Activated CD8-positive, alpha-beta memory T cell treated with anti-CD3 and anti-CD28 coated beads, Interleukin-2, amount 50 U/mL, for 48 hours (primary cell): Measurements from ENCODE around the gene PPM1H.
"Not testable (repeated sequence)": the region's sequence is repeated elsewhere in the genome, so short reads cannot be mapped to it uniquely, and the experiment has no call there.

Source experiments
- DNase-seq: peaks from one replicate; pipeline ENCODE4 v3.0.0-alpha.2; 2020

Gene PPM1H

DNA sequence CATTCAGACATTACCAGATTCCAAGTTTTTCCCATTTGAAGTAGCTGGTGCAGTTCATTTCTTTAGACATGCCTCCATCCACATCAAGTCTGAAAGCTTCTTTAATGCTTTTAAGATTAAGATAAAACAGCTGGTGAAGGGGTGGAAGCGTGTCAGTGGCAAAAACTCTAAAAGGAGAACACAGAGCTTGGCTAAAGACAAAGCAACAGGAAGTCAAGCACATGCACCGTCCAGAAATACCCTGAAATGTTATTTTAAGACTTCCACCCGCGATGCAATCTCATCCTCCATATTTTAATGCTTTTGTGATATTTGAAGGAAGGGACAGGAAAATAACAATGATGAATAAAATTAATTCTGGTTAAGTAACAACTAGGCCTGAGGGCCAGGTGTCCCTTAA is 31.8 kb downstream of the PPM1H start:
- DNase-seq, result no peak

DNA sequence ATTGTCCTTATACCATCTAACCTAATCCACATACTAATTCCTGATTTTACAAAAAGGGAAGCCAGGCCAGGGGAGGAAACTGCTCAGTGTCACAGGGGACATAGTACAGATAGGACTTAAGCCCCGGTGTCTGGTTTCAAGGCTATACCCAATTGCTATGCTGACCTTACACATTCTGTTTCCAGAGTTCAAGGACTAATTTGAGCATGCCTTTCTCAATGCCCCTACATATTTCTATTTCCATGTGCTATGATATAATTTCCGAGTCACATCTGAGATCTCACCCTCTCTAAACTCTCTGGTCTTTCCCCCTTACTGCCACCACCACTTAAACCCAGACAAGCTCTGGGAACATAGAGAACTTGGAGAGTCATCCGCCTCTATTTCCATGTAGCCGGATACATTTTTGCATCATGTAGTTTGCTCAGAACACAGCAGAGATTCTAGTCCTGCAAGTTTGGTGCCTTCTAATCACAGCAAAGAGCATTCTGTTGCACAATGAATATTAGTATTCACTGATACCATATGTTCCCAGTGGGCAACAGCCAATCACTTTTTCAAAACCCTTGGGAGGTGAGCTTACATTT is 34.2 kb downstream of the PPM1H start:
- DNase-seq, result no peak

DNA sequence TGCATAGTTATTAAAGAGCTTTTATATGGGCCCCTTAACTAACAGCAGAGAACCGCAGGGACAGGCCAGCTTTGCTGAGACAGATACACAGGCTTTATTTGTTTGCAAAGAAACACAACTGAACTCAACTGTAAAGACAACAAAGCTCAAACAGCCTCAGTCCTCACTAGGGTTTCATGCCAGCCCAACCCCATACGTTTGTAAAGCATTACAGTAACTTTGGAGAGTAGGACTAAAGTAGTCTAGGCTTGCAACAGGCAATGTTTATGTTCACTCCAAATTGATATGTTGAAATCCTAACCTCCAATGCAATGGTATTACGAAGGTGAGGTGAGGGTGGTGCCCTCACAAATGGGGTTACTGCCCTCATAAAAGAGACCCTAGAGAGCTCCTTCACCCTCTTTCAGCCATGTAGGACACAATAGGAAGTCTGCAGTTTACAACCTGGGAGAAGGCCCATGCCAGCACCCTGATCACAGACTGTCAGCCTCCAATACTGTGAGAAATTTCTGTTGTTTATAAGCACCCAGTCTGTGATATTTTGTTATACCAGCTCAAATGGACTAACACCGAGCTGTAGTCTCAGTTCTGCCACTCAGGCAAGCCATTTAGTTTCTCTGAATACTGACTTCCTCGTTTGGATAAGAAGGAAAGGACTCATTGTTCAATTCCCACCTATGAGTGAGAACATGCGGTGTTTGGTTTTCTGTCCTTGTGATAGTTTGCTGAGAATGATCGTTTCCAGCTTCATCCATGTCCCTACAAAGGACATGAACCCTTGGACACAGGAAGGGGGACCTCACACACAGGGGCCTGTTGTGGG is 35.2 kb downstream of the PPM1H start:
- DNase-seq, result no peak

DNA sequence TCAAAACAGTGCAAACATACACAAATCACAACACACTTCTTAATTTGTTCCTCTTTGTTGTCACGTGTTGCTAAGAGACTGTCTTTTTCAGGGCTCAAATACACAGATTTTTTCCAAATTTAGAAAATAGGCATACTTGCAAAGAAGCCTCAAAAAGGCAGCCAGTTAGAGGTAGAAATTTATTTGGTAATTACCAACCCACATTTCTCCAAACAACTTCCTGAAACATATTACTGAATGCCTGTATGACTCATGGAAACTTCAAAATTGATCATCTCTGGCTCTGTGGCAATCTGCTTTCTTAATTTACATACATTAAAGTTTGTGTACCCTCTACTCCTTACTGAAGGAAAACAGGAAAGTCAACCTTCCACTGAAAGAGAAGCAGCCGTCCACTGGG is 36.4 kb downstream of the PPM1H start:
- no peak for DNase-seq

DNA sequence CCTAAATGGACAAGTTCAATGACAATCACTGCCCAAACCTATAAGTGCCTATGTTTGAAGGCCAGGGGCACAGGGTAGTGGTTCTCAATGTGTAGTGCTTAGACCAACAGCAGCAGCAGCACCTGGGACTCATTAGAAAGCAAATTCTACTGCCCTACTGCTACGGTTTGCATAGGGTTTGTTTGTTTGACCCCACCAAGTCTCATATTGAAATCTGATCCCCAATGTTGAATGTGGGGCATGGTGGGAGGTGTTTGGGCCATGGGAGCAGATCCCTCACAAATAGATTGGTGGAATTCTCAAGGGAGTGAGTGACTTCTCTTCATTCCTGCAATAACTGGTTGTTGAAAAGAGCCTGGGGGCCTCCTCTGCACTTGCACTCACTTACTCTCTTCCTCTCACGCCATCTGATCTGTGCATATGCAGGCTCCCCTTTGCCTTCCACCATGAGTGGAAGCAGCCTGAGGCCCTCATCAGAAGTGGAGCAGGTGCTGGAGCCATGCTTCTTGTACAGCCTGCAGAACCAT is 39.5 kb downstream of the PPM1H start:
- no peak for DNase-seq

DNA sequence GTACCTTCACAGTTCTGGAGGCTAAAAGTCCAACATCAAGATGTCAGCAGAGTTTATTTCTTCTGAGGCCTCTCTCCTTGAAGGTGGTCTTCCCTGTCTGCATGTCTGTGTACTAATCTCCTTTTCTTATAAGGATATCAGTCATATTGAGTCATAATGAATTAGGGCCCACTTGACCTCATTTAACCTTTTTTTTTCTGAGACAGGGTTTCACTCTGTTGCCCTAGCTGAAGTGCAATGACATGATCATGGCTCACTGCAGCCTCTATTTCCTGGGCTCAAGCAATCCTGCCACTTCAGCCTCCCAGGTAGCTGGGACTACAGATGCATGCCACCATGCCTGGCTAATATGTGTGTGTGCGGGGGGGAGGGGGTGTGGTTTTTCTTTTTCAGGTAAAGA is 41.7 kb downstream of the PPM1H start:
- DNase-seq, result no peak

DNA sequence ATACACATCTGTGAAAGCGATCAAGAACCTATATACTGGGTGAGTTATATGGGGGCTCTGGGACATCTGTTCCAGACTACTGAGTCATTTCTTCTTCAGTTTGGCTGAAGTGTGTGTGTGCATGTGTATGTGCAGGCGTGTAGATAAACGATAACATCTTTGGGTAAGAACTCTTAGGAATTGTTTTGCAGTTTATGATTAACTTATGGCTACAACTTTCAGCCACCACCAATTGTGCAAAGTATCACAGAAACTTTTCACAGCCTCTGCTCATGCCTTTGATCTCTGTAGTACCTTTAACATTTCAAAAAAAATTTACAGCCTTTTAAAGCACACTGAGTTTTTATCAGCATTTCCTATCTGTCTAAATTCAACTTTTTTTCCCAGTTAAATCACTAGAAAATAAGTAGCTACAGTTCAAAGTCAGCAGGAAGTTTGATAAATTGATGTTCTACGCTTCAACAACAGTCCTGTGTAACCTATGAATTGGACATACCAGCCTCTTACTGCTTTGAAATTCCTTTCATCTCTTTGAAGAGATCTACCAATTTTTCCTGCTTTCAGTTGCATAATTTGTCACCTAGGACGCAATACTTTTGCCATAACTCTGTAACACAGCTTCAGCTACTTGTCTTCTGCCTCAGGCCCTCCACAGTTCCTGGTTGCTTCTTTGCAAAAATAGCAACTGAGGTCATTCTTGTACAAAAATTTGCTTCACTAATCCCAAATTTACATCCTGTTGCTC is 43.0 kb downstream of the PPM1H start:
- no peak for DNase-seq

DNA sequence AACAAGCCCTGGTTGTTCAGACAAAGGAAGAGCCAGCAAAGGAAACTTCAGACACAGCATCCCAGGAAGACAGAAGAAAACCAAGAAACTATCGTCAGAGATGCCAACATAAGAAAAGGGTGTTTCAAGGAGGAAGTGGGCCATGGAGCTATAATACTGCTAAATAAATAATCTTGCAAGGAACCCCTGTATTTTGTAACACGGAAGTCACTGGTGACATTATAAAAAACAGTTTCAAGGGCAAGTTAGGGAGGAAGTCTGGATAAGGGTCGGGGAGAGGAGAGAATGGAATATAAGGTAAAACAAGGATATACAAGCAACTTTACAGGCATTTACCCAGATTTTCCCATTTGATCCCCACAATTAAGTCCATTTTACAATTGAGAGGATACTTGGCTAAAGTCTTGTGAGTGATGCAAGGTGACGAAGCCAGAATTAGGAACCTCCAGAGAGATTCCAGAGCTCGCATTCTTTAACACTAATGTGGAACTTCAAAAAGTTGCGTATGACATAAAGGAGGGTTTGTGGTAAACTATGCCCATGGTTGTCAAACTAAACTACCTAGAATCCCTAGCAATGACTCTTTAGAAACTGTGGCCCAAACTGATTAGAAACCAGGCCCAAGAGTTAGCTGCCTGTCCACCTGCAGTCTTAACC is 46.4 kb downstream of the PPM1H start:
- no peak for DNase-seq

DNA sequence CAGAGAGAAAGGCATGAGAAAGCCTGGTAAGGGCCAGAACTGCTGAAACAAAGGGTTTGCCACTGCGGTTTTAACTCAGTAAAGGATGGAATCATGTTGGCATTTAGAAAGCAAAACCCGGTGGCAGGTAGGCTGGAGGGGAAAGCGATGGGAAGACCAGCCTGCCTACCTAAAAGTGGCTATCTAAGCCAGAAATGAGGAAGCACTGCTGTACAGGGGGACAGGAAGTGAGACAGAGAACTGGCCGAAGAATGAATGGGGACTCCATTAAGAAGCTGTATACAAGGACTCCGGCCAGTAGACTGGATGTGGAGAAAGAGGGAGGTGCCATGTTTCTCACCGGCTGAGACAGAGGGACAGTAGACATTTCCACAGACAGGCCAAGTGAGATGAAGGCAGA is 48.2 kb downstream of the PPM1H start:
- no peak for DNase-seq

DNA sequence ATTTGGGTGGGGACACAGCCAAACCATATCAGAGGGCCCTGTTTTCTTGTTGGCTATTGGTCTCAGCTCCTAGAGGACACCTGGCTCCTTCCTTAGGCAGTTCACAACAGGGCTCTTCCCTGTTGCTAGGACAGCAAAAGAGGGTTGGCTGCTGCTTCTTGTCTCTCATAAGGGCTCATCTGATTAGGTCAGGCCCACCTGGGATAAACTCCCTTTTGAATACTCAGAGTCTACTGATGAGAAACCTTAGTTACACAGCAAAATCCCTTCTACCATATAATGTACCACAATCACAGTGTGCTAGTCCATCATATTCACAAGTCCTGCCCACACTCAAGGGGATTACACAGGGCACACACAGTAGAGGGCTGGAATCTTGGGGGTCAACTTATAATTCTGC is 49.7 kb downstream of the PPM1H start:
- no peak for DNase-seq

DNA sequence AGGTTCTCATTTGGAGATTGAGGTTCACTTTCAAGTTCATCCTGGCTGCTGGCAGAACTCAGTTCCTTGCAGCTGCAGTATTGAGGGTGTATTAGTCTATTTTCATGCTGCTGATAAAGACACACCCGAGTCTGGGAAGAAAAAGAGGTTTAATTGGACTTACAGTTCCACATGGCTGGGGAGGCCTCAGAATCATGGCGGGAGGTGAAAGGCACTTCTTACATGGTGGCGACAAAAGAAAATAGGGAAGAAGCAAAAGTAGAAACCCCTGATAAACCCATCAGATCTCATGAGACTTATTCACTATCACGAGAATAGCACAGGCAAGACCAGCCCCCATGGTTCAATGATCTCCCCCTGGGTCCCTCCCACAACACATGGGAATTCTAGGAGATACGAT is 50.1 kb downstream of the PPM1H start:
- DNase-seq, result not testable (repeated sequence)

DNA sequence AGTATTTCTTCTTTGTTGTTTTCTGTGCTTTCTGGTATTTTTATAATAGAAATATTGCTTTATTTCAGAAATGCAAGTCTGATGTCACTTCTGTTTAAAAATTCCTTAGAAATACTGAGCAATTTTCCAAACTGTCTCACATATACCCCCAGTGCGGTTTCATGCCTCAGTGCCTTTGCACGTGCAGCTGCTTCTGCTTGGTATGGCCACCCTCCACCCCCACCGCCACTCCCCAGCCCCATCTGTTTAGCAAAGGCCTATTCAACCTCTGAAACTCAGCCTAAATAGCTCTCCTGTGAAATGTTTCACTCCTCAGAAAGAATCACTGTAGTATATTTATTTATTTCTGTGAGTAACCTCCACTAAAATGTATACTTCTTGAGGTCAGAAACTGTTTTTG is 52.3 kb downstream of the PPM1H start:
- DNase-seq, result no peak

DNA sequence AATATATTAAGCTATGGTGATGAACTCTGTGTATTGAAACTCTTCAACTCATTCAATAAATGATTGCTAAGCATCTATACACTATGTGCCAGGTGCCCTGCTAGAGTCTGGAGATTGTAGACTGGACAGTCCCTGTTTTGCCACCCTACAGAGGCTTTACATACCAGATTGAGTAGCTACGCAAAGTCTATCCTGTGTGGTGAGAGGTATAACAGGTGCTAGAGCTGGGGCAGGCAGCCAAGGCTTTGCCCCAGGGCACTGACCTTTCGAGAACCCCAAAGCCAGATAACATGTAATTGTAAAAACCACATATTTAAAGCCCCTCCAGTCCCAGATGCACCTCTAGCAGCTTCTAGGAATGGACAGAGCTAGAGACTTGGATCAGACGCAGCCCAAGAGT is 52.8 kb downstream of the PPM1H start:
- DNase-seq, result no peak

DNA sequence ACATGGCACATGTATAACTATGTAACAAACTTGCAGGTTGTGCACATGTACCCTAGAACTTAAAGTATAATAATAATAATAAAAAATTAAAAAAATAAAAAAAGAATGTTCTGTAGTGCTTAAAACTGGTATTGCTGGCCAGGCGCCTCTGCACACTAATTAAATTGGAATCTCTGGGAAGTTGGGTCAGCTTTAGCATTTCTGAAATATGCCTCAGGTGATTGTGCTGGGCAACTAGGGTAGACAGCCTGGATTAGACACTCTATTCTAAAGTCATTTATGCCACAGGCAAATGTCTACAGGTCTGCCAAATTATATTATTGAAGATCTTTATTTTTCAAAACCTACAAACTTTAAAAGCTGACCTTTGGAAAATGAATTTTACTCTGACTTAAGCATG is 55.3 kb downstream of the PPM1H start:
- no peak for DNase-seq

DNA sequence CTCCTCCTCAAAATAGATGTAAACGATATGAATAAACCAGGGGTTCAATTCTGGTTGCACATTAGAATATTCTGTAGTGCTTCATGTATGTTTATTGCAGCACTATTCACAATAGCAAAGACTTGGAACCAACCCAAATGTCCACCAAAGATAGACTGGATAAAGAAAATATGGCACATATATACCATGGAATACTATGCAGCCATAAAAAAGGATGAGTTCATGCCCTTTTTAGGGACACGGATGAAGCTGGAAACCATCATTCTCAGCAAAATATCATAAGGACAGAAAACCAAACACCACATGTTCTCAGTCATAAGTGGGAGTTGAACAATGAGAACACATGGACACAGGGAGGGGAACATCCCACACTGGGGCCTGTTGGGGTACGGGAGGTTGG is 55.7 kb downstream of the PPM1H start:
- not testable (repeated sequence) for DNase-seq

DNA sequence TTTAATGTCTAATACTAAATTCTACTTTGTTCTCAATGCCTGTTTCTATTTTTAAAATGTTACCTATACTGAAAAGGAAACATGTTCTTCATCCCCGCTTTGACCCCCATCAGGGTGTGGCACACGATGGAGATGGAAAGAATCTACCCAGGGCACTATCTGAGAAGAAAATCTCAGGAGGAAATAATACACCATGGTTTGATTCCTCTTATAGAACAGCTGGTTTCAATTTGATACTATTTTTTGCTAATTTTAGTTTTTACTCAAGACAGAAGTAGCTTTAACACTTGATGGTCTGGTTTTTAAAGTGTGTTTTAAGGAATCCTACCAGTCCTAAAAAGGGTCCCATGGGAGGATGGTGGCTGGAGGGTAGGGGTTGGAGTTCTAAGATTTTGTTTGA is 56.7 kb downstream of the PPM1H start:
- no peak for DNase-seq

DNA sequence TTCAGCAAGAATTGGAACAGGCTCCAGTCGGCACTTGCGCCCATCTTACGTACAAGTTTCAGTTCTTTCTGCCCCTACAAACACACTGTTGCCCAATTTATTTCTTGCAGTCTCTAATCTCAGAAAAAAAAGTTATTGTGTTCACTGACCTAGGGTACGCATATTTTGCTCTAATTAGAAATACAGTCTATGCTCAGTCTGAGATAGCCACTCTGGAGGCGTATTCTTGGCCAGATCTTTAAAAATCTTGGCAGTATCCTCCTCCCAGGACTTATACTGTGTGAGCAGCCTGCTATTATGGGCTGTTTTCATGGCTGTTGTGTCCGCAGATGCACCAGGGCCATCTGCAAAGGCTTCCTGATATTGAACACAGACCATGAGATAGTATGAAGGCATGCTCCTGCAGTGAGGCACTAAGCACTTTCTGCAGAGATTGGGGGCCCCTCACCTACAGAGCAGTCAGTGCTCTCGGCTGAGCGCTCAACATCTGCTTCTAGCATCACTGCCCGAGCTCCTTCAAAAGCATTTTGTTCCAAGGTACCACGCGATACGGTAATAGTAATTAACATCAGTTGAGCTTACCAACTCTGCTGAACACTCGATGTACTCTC is 57.9 kb downstream of the PPM1H start:
- no peak for DNase-seq

DNA sequence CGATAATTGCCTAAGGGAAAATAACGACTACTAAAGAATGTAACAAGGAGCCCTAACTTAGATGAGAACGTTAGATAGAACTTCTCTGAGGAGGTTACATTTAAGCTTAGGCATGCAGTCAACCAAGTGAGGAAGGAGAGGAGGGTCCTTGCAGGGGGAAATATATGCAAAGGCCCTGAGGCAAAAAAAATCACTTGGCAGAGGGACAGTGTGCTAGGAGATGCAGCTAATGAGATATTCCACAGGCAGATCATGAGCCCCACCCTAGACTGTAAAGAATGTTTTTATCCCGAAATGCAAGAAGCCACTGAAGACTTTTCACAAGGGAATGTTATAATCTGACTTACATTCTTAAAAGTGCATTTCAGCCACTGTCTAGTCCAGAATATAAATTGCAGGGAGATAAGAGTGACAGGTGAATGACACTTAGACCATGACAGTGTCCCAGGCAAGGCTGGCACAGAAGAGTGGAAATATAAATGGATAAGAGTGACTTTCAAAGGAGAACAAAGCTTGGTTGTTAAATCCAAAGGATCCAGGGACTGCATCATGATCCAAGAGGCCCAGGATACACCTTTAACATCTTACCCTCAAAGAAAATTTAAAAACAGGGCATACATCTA is 61.0 kb downstream of the PPM1H start:
- no peak for DNase-seq

DNA sequence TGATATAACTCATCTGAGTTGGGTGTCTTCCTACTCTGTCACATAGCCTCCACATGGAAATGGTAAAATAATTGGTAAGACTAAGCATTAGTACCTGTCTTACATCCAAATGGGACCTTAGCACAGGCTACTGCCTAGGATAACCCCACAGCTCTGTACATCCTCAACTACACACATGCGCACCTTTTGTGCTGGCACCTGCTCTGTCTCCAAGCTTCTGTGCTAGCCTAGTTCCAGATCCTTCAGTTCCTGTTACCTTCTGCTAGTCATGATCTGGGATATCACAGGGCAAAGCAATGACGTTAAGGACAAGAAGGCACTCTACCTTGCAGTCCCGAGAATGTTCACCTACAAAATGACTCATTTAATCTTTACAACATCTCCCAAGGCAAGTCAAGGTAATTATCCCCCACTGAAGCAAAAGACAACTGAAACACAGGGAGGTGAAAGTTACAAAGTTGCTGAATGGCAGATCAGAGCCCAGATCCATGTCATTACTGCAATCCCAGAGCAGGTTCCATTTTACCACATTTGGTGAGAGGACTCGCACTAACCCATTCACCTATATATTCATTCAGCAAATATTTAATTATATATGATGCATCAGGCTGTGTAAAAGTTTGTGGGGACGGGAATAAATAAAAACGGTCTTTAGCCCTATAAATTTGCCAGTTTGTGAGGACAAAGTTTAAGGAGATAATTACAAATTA is 61.7 kb downstream of the PPM1H start:
- no peak for DNase-seq

DNA sequence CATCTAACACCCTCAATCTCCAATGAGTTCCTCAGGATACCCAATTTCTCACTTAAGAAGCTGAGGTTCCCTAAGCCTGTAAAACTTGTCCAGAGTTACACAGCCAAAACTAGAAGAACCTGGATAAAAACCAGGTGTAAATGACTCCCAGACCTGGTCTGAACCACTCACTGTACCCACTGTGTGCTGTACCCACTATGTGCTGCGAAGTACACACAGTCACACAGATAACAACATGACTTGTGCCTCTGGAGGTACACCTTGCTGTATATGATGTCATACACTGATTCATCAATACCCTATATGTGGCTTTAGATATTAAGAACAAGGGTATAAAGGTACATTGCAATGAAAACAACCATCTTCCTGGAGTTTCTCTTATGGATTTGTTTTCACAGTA is 66.1 kb downstream of the PPM1H start:
- DNase-seq, result no peak

DNA sequence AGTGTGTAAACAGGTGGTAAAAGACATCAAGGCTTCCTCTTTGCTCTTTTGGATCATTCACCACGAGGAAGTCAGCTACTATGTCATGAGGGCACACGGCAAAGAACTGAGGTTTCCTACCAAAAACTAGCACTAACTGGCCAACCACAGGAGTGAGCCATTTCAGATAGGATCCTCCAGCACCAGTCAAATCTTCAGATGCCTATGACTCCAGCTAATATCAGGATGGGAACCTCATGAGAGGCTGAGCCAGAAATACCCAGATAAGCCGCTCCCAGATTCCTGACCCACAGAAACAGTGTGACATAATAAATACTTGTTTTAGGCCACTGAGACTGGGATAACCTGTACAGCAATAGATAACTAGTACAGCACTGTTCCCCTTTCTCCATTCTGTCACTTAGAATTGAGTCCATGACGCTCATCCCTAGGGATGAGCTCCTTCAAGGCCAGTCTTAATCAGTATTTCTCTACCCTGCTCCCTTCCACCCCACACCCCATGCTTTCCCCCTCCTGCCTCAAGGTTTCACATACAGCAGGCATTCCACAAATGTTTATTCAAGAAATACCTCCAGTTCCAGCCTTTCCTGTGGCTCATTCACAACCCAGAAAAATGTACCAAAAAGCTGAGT is 68.4 kb downstream of the PPM1H start:
- no peak for DNase-seq
